SK-N-MC (cell line): ENCODE measurements around the gene MTA2.

Source experiments
- EZH2 ChIP-seq: fragments of 200-600 bp; sonication (generic); IDR thresholded peaks from one replicate; pipeline ENCODE4 v1.6.1; 2017; ENCODE audit warnings: antibody characterized with exemption
- POLR2AphosphoS5 ChIP-seq: IDR thresholded peaks from 2 replicates; pipeline ENCODE4 v1.6.1; 2012; ENCODE audit warnings: mild to moderate bottlenecking, low read depth, low read length, borderline replicate concordance

- TF ChIP-seq EZH2 (no peak), POLR2AphosphoS5 (no peak)
These were observed 35.4 kb downstream of the MTA2 start for GRCh38 chr11:62566247-62566646.
